K562 (cell line): ENCODE measurements around the gene SPTBN4. TPM values are rescaled to one million over a fixed set of nuclear protein-coding genes. Genes with fewer than 3 reads are reported as not detected.

ENCODE experiments used
- ELF1 ChIP-seq: fragments of 200-800 bp; sonication (Bioruptor generic); IDR thresholded peaks from 2 replicates; pipeline ENCODE4 v1.6.1; 2016; ENCODE audit warnings: missing genetic modification characterization, missing compliant biosample characterization
- GATAD2A ChIP-seq: fragments of 450-650 bp; IDR thresholded peaks from 2 replicates; pipeline ENCODE4 v1.6.1; 2017
- HEY1 ChIP-seq: fragments of 250-450 bp; sonication (Bioruptor Pico); IDR thresholded peaks from 2 replicates; pipeline ENCODE4 v1.5.0; 2020; ENCODE audit warnings: mild to moderate bottlenecking, moderate library complexity, borderline replicate concordance
- JUND ChIP-seq, 2 experiments: IDR thresholded peaks; 2 replicates in 1 of 2; 3 replicates in 1 of 2; pipeline ENCODE4 v1.6.1; 2011; ENCODE audit warnings: borderline replicate concordance in 2 of 2, low read depth in 2 of 2, low read length in 2 of 2, improper control_type of control experiment in 1 of 2, missing biosample characterization in 1 of 2, missing genetic modification characterization in 1 of 2, missing genetic modification reagents in 1 of 2
- MAZ ChIP-seq, 2 experiments: fragments of 450-650 bp in 1 of 2; sonication (generic) in 1 of 2; formaldehyde crosslinking; IDR thresholded peaks in 1 of 2; conservative IDR thresholded peaks in 1 of 2; 2 replicates each; pipeline versions ENCODE4 v1.4.0 to v1.5.0; 2020; ENCODE audit warnings: mild to moderate bottlenecking in 1 of 2, missing genetic modification reagents in 1 of 2
- POLR2AphosphoS2 ChIP-seq: IDR thresholded peaks from 2 replicates; pipeline ENCODE4 v1.6.1; 2012; ENCODE audit warnings: low read length, improper control_type of control experiment
- RCOR1 ChIP-seq, 2 experiments: IDR thresholded peaks; 2 replicates each; pipeline ENCODE4 v1.6.1; 2012; ENCODE audit warnings: low read depth in 2 of 2, low read length in 2 of 2, borderline replicate concordance in 1 of 2, improper control_type of control experiment in 1 of 2
- SFPQ ChIP-seq: fragments of 200-400 bp; formaldehyde crosslinking; IDR thresholded peaks from 2 replicates; pipeline ENCODE4 v1.6.1; 2017; ENCODE audit warnings: mild to moderate bottlenecking, low read depth, low read length, moderate library complexity
- SUPT5H ChIP-seq: fragments of 450-650 bp; IDR thresholded peaks from 2 replicates; pipeline ENCODE4 v1.6.1; 2016
- TCF7L2 ChIP-seq: fragments of 150-350 bp; IDR thresholded peaks from 2 replicates; pipeline ENCODE4 v1.6.1; 2016; ENCODE audit warnings: low read depth, mild to moderate bottlenecking, low read length, moderate library complexity
- TFAP4 ChIP-seq: sonication (generic); formaldehyde crosslinking; IDR thresholded peaks from 2 replicates; pipeline ENCODE4 v1.8.0; 2022; ENCODE audit warnings: missing genetic modification reagents, mild to moderate bottlenecking, moderate library complexity, borderline replicate concordance
- XRCC4 ChIP-seq: IDR thresholded peaks from one replicate; pipeline ENCODE4 v1.6.1; 2011; ENCODE audit not compliant: insufficient read depth, insufficient read length; ENCODE audit errors: extremely low read depth
- ZBTB8A ChIP-seq: fragments of 450-650 bp; IDR thresholded peaks from 2 replicates; pipeline ENCODE4 v1.6.1; 2018; ENCODE audit warnings: mild to moderate bottlenecking, moderate library complexity; ENCODE audit not compliant: partially characterized antibody
- ZNF133 ChIP-seq: fragments of 250-450 bp; sonication (Bioruptor Pico); IDR thresholded peaks from 2 replicates; pipeline ENCODE4 v1.4.0; 2020; ENCODE audit warnings: mild to moderate bottlenecking
- ZNF140 ChIP-seq: fragments of 250-450 bp; sonication (Bioruptor Pico); IDR thresholded peaks from 2 replicates; pipeline ENCODE4 v1.8.0; 2021; ENCODE audit warnings: moderate library complexity, mild to moderate bottlenecking, inconsistent platforms
- ZNF197 ChIP-seq: fragments of 200-800 bp; sonication (Bioruptor generic); IDR thresholded peaks from 2 replicates; pipeline ENCODE4 v1.6.1; 2016; ENCODE audit warnings: low read depth, missing genetic modification characterization, missing compliant biosample characterization
- ZNF586 ChIP-seq: fragments of 450-650 bp; formaldehyde crosslinking; conservative IDR thresholded peaks from 2 replicates; pipeline ENCODE4 v1.4.0; 2020; ENCODE audit warnings: mild to moderate bottlenecking, moderate library complexity
- ZSCAN32 ChIP-seq: fragments of 450-650 bp; formaldehyde crosslinking; IDR thresholded peaks from 2 replicates; pipeline ENCODE4 v1.4.0; 2020; ENCODE audit warnings: mild to moderate bottlenecking, moderate library complexity
- polyA plus RNA-seq, 8 experiments: library from polyadenylated mRNA; depleted of rRNA in 4 of 8; stranded (reverse) in 5 of 8; unstranded in 3 of 8; fragments of >200 nt; fragmentation: Nextera tagmentation in 2 of 8; fragmentation: Illumina TruSeq in 1 of 8; extraction: Ambion mirVana in 2 of 8; extraction: Trizol in 1 of 8; gene quantifications; 2 replicates each; pipeline versions ENCODE4 v1.2.1 to v1.2.3, GENCODE V29; 2011 to 2014; ENCODE audit warnings: inconsistent platforms in 1 of 8, missing spikeins in 1 of 8
- total RNA-seq, 7 experiments: library from RNA; depleted of rRNA in 6 of 7; stranded (reverse); fragments of >200 nt in 6 of 7; fragmentation: Illumina TruSeq in 2 of 7; extraction: Trizol in 2 of 7; gene quantifications; 2 replicates each; pipeline versions ENCODE4 v1.2.1 to v1.2.3, GENCODE V29; 2011 to 2021; ENCODE audit warnings: low replicate concordance in 1 of 7
- TF ChIP-seq, protein P1 (sequence below): IDR thresholded peaks from 2 replicates; pipeline ENCODE4 v1.6.1; 2011; ENCODE audit warnings: borderline replicate concordance, low read depth, mild to moderate bottlenecking, moderate library complexity, low read length; ENCODE audit not compliant: insufficient read depth, poor library complexity, severe bottlenecking
- TF ChIP-seq, protein P2 (sequence below): sonication (generic); IDR thresholded peaks from 2 replicates; pipeline ENCODE4 v1.6.1; 2016

The SPTBN4 gene
- total and polyA plus RNA-seq, 9 of the 15 experiments (the other 6 are each of a cell fraction or from before 2014, with no cell fraction given), result 0.01 to 1.5 (median 0.86) TPM

DNA sequence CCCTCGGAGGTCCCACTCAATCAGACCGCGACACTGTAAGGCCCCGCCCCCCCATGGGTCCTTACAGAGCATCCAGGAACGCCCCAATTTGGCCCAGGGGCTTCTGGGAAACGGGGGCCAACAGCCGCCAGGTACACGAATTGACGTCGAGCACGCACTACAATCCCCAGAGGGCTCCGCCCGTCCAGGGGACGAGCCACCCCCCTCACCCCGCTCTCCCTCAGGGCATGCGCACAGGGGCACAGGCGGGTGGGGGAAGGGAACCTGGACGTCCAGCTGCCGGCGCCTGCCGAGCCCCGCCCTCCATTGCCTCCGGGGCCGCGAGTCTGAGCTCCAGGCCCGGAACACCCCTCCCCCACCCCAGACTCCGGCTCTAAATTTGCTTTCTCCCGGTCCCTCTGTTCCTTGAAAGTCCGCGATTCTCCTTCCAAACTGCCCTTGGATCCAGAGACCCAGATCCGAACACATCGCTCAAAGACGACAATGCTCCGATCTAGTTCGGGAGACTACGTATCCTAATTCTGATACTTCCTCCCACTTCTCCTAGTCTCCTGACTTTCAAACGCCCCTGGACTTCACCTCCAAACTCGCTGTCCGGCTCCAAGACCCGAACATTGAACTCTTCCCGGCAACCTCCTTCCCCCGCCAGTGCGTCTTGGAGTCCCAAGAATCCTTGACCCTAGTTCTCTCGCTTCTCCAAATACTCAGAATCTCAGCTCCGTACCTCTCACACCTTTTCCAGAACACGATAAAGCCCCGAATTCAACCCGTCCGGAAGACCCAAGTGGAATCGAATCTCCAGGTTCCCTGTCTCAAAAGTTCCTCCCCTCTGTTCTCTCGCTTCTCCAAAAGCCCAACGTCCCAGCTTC, 23.4 kb upstream of the SPTBN4 start (continued):
- TF ChIP-seq ZNF586 (CRISPR knock-in tag) (no peak), MAZ (CRISPR knock-in tag; conservative IDR thresholded peaks at IDR 0.05 in 1 of 2, IDR thresholded peaks at IDR 0.05 in 1 of 2) (peak; percentile 98), ZSCAN32 (no peak), HEY1 (no peak), POLR2AphosphoS2 (peak; percentile 93; the same call in 1 of the 2 replicates), SFPQ (no peak), ZBTB8A (no peak), JUND (IDR thresholded peaks at IDR 0.05; ENCODE audit: borderline replicate concordance, low read depth, low read length) (peak; percentile 69), JUND (tag; IDR thresholded peaks at IDR 0.05; ENCODE audit: borderline replicate concordance, low read depth, low read length) (no peak; the same call in 2 of the 3 replicates), ZNF133 (CRISPR knock-in tag) (no peak), ZNF140 (CRISPR knock-in tag) (no peak), ZNF197 (CRISPR knock-in tag) (no peak), TFAP4 (peak; percentile 99), ELF1 (no peak), RCOR1 (IDR thresholded peaks at IDR 0.05; ENCODE audit: borderline replicate concordance in 1 of 2, low read depth in 2 of 2, low read length in 2 of 2) (peak in 1 of 2 experiments; percentile 17; a peak in 1 of 4 replicates), TCF7L2 (no peak), XRCC4 (no peak), GATAD2A (no peak), SUPT5H (no peak; the same call in 1 of the 2 replicates)
- TF ChIP-seq, protein P1, sequence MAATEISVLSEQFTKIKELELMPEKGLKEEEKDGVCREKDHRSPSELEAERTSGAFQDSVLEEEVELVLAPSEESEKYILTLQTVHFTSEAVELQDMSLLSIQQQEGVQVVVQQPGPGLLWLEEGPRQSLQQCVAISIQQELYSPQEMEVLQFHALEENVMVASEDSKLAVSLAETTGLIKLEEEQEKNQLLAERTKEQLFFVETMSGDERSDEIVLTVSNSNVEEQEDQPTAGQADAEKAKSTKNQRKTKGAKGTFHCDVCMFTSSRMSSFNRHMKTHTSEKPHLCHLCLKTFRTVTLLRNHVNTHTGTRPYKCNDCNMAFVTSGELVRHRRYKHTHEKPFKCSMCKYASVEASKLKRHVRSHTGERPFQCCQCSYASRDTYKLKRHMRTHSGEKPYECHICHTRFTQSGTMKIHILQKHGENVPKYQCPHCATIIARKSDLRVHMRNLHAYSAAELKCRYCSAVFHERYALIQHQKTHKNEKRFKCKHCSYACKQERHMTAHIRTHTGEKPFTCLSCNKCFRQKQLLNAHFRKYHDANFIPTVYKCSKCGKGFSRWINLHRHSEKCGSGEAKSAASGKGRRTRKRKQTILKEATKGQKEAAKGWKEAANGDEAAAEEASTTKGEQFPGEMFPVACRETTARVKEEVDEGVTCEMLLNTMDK, result no peak
- TF ChIP-seq, protein P2, sequence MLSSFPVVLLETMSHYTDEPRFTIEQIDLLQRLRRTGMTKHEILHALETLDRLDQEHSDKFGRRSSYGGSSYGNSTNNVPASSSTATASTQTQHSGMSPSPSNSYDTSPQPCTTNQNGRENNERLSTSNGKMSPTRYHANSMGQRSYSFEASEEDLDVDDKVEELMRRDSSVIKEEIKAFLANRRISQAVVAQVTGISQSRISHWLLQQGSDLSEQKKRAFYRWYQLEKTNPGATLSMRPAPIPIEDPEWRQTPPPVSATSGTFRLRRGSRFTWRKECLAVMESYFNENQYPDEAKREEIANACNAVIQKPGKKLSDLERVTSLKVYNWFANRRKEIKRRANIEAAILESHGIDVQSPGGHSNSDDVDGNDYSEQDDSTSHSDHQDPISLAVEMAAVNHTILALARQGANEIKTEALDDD, result no peak
